ENCODE results near the gene TOP3B. TPM values are rescaled to one million over a fixed set of nuclear protein-coding genes. Genes with fewer than 3 reads are reported as not detected.

The TOP3B gene
- total and polyA plus RNA-seq, 9 of the 15 experiments (the other 6 are each of a cell fraction or from before 2014, with no cell fraction given), result 3.0 to 188 (median 112) TPM

DNA sequence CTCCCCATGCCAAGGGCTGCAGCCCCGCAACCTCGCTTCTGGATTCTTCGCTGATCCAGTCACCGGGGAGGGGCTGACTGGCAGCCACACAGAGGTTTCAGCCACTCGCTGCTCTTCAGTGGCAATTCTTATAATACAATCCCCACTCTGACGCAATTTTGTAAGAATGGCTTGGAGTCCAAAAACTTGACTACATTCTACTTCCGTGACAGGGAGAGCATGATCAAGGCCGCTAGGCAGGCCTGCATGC, 44.8 kb downstream of the TOP3B start:
- Histone ChIP-seq H3K9me3 (replicated peaks; ENCODE audit: control insufficient read depth, insufficient read depth, low read depth, low read length) (no peaks in the 10 kb centered on the region), H3K27ac (ENCODE audit: extremely low read depth, low read depth, low read length) (peak overlapping the region; percentile 85; the same call in 2 of the 3 replicates)
- CTCF ChIA-PET (ENCODE audit: low intra/inter-chr PET ratio), result interaction anchor here (0.5 to 9.2 kb wide), 22 partner anchors 8 to 1556 kb away, joined by 3 to 609 read pairs (median 4); partner anchors contain the start of genes MAPK1, PPIL2, PPM1F and SDF2L1

More for the DNA sequence above, 44.8 kb downstream of the TOP3B start:
- intact Hi-C loops (cut with micrococcal nuclease) (loop anchor here (1.0 to 5.0 kb wide), 11 partner anchors 15 to 277 kb away; partner anchors contain the start of genes MAPK1, PPIL2, PPM1F and TOP3B), in situ Hi-C loops (cut with MboI) (loop anchor here (25.0 kb wide), 3 partner anchors 400 to 800 kb away; partner anchors contain the start of gene HIC2)
- Histone ChIP-seq H2AFZ (ENCODE audit: low read depth, low read length) (peak overlapping the region; percentile 96), H3K9ac (ENCODE audit: insufficient read depth in 1 of 2, low read depth in 2 of 2, low read length in 2 of 2) (peak overlapping the region; percentile 85 to 92), H4K20me1 (replicated peaks; ENCODE audit: control insufficient read depth, insufficient read depth, low read length) (peaks cover 7% of the 10 kb centered on the region; the same call in 1 of the 2 replicates), H3K9me1 (ENCODE audit: control insufficient read depth, insufficient read depth, low read length) (peaks cover 8% of the 10 kb centered on the region), H3K4me2 (ENCODE audit: insufficient read depth, low read length) (peak overlapping the region; percentile 94), H3K79me2 (ENCODE audit: control insufficient read depth, insufficient read depth, low read length) (peaks cover 4% of the 10 kb centered on the region; the same call in 1 of the 3 replicates), H3K27me3 (ENCODE audit: control insufficient read depth in 2 of 2, insufficient read depth in 2 of 2, low read length in 2 of 2) (no peaks in the 10 kb centered on the region), H3K36me3 (ENCODE audit: control insufficient read depth, insufficient read depth, low read length) (peaks cover 83% of the 10 kb centered on the region), H3K4me1 (replicated peaks in 1 of 2; ENCODE audit: control insufficient read depth in 2 of 2, insufficient read depth in 2 of 2, low read length in 2 of 2) (peaks cover 12 to 55% of the 10 kb centered on the region in 2 experiments), H3K4me3 (peak overlapping the region; percentile 45; the same call in 1 of the 2 replicates)
- DNase-seq (ENCODE audit: extremely low read depth in 1 of 4, low spot score in 3 of 4), result no peak
- no TSS peak for BruUV-seq (replicated peaks)
- 57% methylated on average over 8 of the region's 8 CpGs for WGBS (ENCODE audit: insufficient coverage, low coverage, missing lambda C conversion rate)
- TF ChIP-seq RBM39 (optimal IDR thresholded peaks at IDR 0.05; ENCODE audit: low read depth, low read length) (no peak), SREBF2 (CRISPR knock-in tag; IDR thresholded peaks at IDR 0.05) (no peak), NR0B1 (IDR thresholded peaks at IDR 0.05; ENCODE audit: partially characterized antibody) (no peak), NFYB (IDR thresholded peaks at IDR 0.05; ENCODE audit: extremely low read depth, insufficient read length) (no peak), HMG20A (CRISPR knock-in tag; conservative IDR thresholded peaks at IDR 0.05) (no peak), RAD21 (CRISPR knock-in tag; conservative IDR thresholded peaks at IDR 0.05 in 1 of 2, IDR thresholded peaks at IDR 0.05 in 1 of 2) (no peak), CREB5 (CRISPR knock-in tag; IDR thresholded peaks at IDR 0.05) (no peak)
- ATAC-seq, result no peak
- POLR2A ChIA-PET, result interaction anchor here (0.6 to 49.7 kb wide), 39 partner anchors 4 to 1070 kb away, joined by 3 to 1041 read pairs (median 4); partner anchors contain the start of genes MAPK1, PPIL2, PPM1F and SDF2L1
- no peak for FAIRE-seq
